OCI-LY1 (cell line): ENCODE results near the gene METTL26.

ENCODE experiments used
- H2AFZ ChIP-seq: fragments of 200-600 bp; sonication (generic), shearing (Covaris generic); 2 replicates; pipeline ENCODE4 v1.6.0; 2014; ENCODE audit warnings: antibody characterized with exemption, mild to moderate bottlenecking, low read length
- H3F3A ChIP-seq: fragments of 200-600 bp; sonication (generic), shearing (Covaris generic); 2 replicates; pipeline ENCODE4 v1.6.0; 2014; ENCODE audit warnings: mild to moderate bottlenecking, antibody characterized with exemption, low read length, moderate library complexity; ENCODE audit not compliant: insufficient read depth
- H3K27ac ChIP-seq: fragments of 200-600 bp; sonication (generic); 2 replicates; pipeline ENCODE4 v1.5.1; 2014; ENCODE audit warnings: low read length, mixed run types, mild to moderate bottlenecking, low read depth; ENCODE audit not compliant: poor library complexity, severe bottlenecking
- H3K27me3 ChIP-seq: fragments of 200-600 bp; sonication (generic); 2 replicates; pipeline ENCODE4 v1.6.0; 2014; ENCODE audit warnings: antibody characterized with exemption, mild to moderate bottlenecking, low read length, moderate library complexity; ENCODE audit not compliant: insufficient read depth
- H3K36me3 ChIP-seq: fragments of 200-600 bp; sonication (generic); 2 replicates; pipeline ENCODE4 v1.6.1; 2014; ENCODE audit warnings: mild to moderate bottlenecking, antibody characterized with exemption, low read length, moderate library complexity, mixed read lengths; ENCODE audit not compliant: insufficient read depth
- H3K4me1 ChIP-seq: fragments of 200-600 bp; sonication (generic); 2 replicates; pipeline ENCODE4 v1.5.1; 2014; ENCODE audit warnings: mild to moderate bottlenecking, low read length, moderate library complexity; ENCODE audit not compliant: insufficient read depth, severe bottlenecking
- H3K4me2 ChIP-seq: fragments of 200-600 bp; sonication (generic), shearing (Covaris generic); 2 replicates; pipeline ENCODE4 v1.6.1; 2014; ENCODE audit warnings: low read length
- H3K4me3 ChIP-seq: fragments of 200-600 bp; sonication (generic); 2 replicates; pipeline ENCODE4 v1.5.1; 2014; ENCODE audit warnings: low read length, low read depth, mild to moderate bottlenecking, mixed read lengths; ENCODE audit not compliant: poor library complexity, severe bottlenecking
- H3K79me2 ChIP-seq: fragments of 200-600 bp; shearing (Covaris generic); 2 replicates; pipeline ENCODE4 v1.6.1; 2016; ENCODE audit warnings: mixed run types, low read length, mixed read lengths; ENCODE audit not compliant: insufficient read depth
- H3K9ac ChIP-seq: fragments of 200-600 bp; sonication (generic), shearing (Covaris generic); 2 replicates; pipeline ENCODE4 v1.6.1; 2014; ENCODE audit warnings: mild to moderate bottlenecking, low read length, mixed read lengths
- H3K9me2 ChIP-seq: fragments of 200-600 bp; sonication (generic), shearing (Covaris generic); 2 replicates; pipeline ENCODE4 v1.6.1; 2014; ENCODE audit warnings: low read depth, mild to moderate bottlenecking, low read length, mixed read lengths
- H3K9me3 ChIP-seq: fragments of 200-600 bp; shearing (Covaris generic); 2 replicates; pipeline ENCODE4 v1.6.1; 2014; ENCODE audit warnings: low read length, mixed read lengths
- H4K20me1 ChIP-seq: fragments of 200-600 bp; sonication (generic), shearing (Covaris generic); 2 replicates; pipeline ENCODE4 v1.6.0; 2016; ENCODE audit warnings: mild to moderate bottlenecking, low read length; ENCODE audit not compliant: insufficient read depth
- CTCF ChIP-seq: fragments of 200-600 bp; sonication (generic), shearing (Covaris generic); IDR thresholded peaks from 2 replicates; pipeline ENCODE4 v1.5.1; 2017; ENCODE audit warnings: mild to moderate bottlenecking, antibody characterized with exemption, low read length, moderate library complexity, mixed read lengths
- EZH2 ChIP-seq: fragments of 200-600 bp; sonication (generic), shearing (Covaris generic); IDR thresholded peaks from 2 replicates; pipeline ENCODE4 v1.8.0; 2017; ENCODE audit warnings: borderline replicate concordance, mixed run types, mild to moderate bottlenecking, antibody characterized with exemption, low read length, moderate library complexity, mixed read lengths

The METTL26 gene

GRCh38 chr16:596736-597060 is 39.4 kb downstream of the METTL26 start:
- Histone ChIP-seq H3K27ac (no peak overlapping the region), H3K4me1 (peaks cover 18% of the 10 kb centered on the region)
- no peak for TF ChIP-seq CTCF
- no peak for TF ChIP-seq EZH2

GRCh38 chr16:595942-596735 is 40.0 kb downstream of the METTL26 start:
- H3K4me1 ChIP-seq, result peaks cover 19% of the 10 kb centered on the region
- no peak overlapping the region for H3K27ac ChIP-seq

More at GRCh38 chr16:596736-597060, 39.4 kb downstream of the METTL26 start:
- H3K4me3 ChIP-seq, result no peak overlapping the region
- H4K20me1 ChIP-seq, result no peaks in the 10 kb centered on the region
- no peak overlapping the region for H3K9ac ChIP-seq
- H3K9me2 ChIP-seq, result no peaks in the 10 kb centered on the region
- H3K36me3 ChIP-seq, result peaks cover 3% of the 10 kb centered on the region; the same call in 1 of the 2 replicates
- H3K27me3 ChIP-seq, result no peaks in the 10 kb centered on the region
- H3K79me2 ChIP-seq, result no peaks in the 10 kb centered on the region
- no peaks in the 10 kb centered on the region for H3F3A ChIP-seq
- no peak overlapping the region for H2AFZ ChIP-seq
- no peaks in the 10 kb centered on the region for H3K9me3 ChIP-seq
- H3K4me2 ChIP-seq, result no peak overlapping the region

GRCh38 chr16:595094-595528 is 41.0 kb downstream of the METTL26 start:
- Histone ChIP-seq H3K4me2 (no peak overlapping the region), H3K4me1 (peaks cover 27% of the 10 kb centered on the region), H3K9ac (no peak overlapping the region), H3K9me2 (no peaks in the 10 kb centered on the region), H3K9me3 (no peaks in the 10 kb centered on the region), H3F3A (no peaks in the 10 kb centered on the region), H3K36me3 (no peaks in the 10 kb centered on the region), H3K27me3 (no peaks in the 10 kb centered on the region), H3K27ac (no peak overlapping the region), H3K4me3 (no peak overlapping the region), H3K79me2 (no peaks in the 10 kb centered on the region), H2AFZ (no peak overlapping the region), H4K20me1 (no peaks in the 10 kb centered on the region)
- TF ChIP-seq EZH2 (no peak), CTCF (no peak)

More at GRCh38 chr16:595942-596735, 40.0 kb downstream of the METTL26 start:
- H3K27me3 ChIP-seq, result no peaks in the 10 kb centered on the region
- no peaks in the 10 kb centered on the region for H3F3A ChIP-seq
- H3K9me2 ChIP-seq, result no peaks in the 10 kb centered on the region
- H3K36me3 ChIP-seq, result peaks cover under 1% of the 10 kb centered on the region; the same call in 1 of the 2 replicates
- H4K20me1 ChIP-seq, result no peaks in the 10 kb centered on the region
- no peak overlapping the region for H2AFZ ChIP-seq
- no peaks in the 10 kb centered on the region for H3K9me3 ChIP-seq
- H3K79me2 ChIP-seq, result no peaks in the 10 kb centered on the region
- no peak overlapping the region for H3K9ac ChIP-seq
- no peak overlapping the region for H3K4me3 ChIP-seq
- TF ChIP-seq CTCF (no peak), EZH2 (no peak)
- H3K4me2 ChIP-seq, result no peak overlapping the region
